ENCODE measurements around the gene PLPPR5. TPM values are rescaled to one million over a fixed set of nuclear protein-coding genes. Genes with fewer than 3 reads are reported as not detected.

PLPPR5 gene
- total RNA-seq, 1 experiment from 2014 or later = not detected

DNA sequence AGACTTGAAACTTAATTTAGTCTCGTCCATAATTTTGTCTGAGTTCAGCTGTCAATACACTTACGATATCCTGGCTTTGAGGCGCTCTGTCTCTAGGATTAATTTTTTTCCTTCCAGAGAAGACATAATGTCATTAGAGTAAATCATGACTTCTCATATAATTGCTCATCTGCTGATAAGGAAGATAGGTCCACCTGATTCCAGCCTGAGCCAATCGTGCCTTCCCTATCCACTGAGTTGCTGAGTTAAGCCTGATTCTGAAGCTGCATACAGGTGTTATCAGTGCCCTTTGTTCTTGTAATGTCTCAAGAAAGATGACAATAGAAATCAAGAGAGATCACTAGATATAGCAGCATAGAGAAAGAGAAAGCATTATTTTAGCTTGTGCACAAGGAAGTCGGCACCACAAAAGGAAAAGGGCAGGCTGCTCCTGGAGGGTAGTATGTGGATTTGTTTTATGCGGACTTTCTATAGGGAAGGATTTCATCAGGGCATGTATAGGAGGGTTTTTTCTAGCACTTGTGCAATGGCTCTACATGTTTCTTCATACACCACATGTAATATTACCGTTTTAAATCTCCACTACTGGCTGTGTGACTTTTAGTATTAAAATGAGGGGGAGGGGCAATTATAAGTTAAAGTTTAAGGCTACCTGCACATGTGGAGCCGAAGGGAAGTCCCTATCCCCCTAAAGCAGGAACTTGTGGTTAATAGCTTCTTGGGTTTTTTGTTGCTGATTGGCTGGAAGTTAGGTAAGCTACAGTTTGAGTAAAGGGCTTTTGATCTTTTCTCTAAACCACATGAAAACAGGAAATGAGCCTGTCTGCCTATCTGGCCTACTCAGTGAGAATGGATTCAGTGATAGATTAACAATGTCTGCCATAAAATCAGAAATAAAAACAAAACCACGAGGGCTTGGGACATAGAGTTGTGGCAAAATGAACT is 133.4 kb downstream of the PLPPR5 start:
- Mint-ChIP-seq H3K27ac (ENCODE audit: unreplicated experiment) (no peak overlapping the region), H3K27me3 (ENCODE audit: insufficient read depth, unreplicated experiment) (no peaks in the 10 kb centered on the region), H3K9me3 (ENCODE audit: unreplicated experiment) (peaks cover 10% of the 10 kb centered on the region), H3K4me1 (ENCODE audit: low read depth, unreplicated experiment) (peaks cover 9% of the 10 kb centered on the region), H3K36me3 (ENCODE audit: insufficient read depth, unreplicated experiment) (no peaks in the 10 kb centered on the region), H3K4me3 (ENCODE audit: unreplicated experiment) (no peak overlapping the region)
- POLR2A ChIA-PET = no interaction called here
- H3K4me3 ChIP-seq (ENCODE audit: low read depth, low read length) = no peak overlapping the region
- H3K9me3 ChIP-seq = no peaks in the 10 kb centered on the region
- no TSS peak for BruUV-seq (replicated peaks)
- peaks cover 4% of the 10 kb centered on the region; the same call in 1 of the 2 replicates for H3K4me1 ChIP-seq
- no peaks in the 10 kb centered on the region for H3K27me3 ChIP-seq (replicated peaks; ENCODE audit: control insufficient read depth, insufficient read depth, low read length)
- no peak for TF ChIP-seq CTCF (IDR thresholded peaks at IDR 0.05; ENCODE audit: insufficient read depth in 1 of 2, low read depth in 1 of 2, low read length in 1 of 2, severe bottlenecking in 1 of 2, unreplicated experiment in 1 of 2)
- no peaks in the 10 kb centered on the region for H3K36me3 ChIP-seq (ENCODE audit: control insufficient read depth, insufficient read depth, low read length)
- intact Hi-C loops (cut with micrococcal nuclease; ENCODE audit: unreplicated experiment) = no loop called here
- DNase-seq = no peak
- CTCF ChIA-PET = no interaction called here

GRCh38 chr1:98865796-98866195 is 138.9 kb downstream of the PLPPR5 start:
- Histone ChIP-seq H3K4me3 (ENCODE audit: low read depth, low read length) (no peak overlapping the region), H3K9me3 (no peaks in the 10 kb centered on the region), H3K27me3 (replicated peaks; ENCODE audit: control insufficient read depth, insufficient read depth, low read length) (no peaks in the 10 kb centered on the region), H3K4me1 (no peaks in the 10 kb centered on the region), H3K36me3 (ENCODE audit: control insufficient read depth, insufficient read depth, low read length) (no peaks in the 10 kb centered on the region)
- intact Hi-C loops (cut with micrococcal nuclease; ENCODE audit: unreplicated experiment) = no loop called here
- DNase-seq = no peak
- no TSS peak for BruUV-seq (replicated peaks)
- no peak for TF ChIP-seq CTCF (IDR thresholded peaks at IDR 0.05; ENCODE audit: insufficient read depth in 1 of 2, low read depth in 1 of 2, low read length in 1 of 2, severe bottlenecking in 1 of 2, unreplicated experiment in 1 of 2)
- no peaks in the 10 kb centered on the region for H3K4me1 Mint-ChIP-seq (ENCODE audit: low read depth, unreplicated experiment)
- no peak overlapping the region for H3K27ac Mint-ChIP-seq (ENCODE audit: unreplicated experiment)
- POLR2A ChIA-PET = no interaction called here
- no peaks in the 10 kb centered on the region for H3K36me3 Mint-ChIP-seq (ENCODE audit: insufficient read depth, unreplicated experiment)
- H3K4me3 Mint-ChIP-seq (ENCODE audit: unreplicated experiment) = no peak overlapping the region
- peaks cover 10% of the 10 kb centered on the region for H3K9me3 Mint-ChIP-seq (ENCODE audit: unreplicated experiment)
- CTCF ChIA-PET = no interaction called here
- H3K27me3 Mint-ChIP-seq (ENCODE audit: insufficient read depth, unreplicated experiment) = no peaks in the 10 kb centered on the region

GRCh38 chr1:98860329-98860728 is 144.3 kb downstream of the PLPPR5 start:
- BruUV-seq (replicated peaks) = no TSS peak
- ChIA-PET CTCF (no interaction called here), POLR2A (no interaction called here)
- no peak for DNase-seq
- no peaks in the 10 kb centered on the region for H3K27me3 ChIP-seq (replicated peaks; ENCODE audit: control insufficient read depth, insufficient read depth, low read length)
- Mint-ChIP-seq H3K9me3 (ENCODE audit: unreplicated experiment) (no peaks in the 10 kb centered on the region), H3K4me3 (ENCODE audit: unreplicated experiment) (no peak overlapping the region), H3K27me3 (ENCODE audit: insufficient read depth, unreplicated experiment) (no peaks in the 10 kb centered on the region), H3K27ac (ENCODE audit: unreplicated experiment) (no peak overlapping the region), H3K36me3 (ENCODE audit: insufficient read depth, unreplicated experiment) (no peaks in the 10 kb centered on the region), H3K4me1 (ENCODE audit: low read depth, unreplicated experiment) (no peaks in the 10 kb centered on the region)
- intact Hi-C loops (cut with micrococcal nuclease; ENCODE audit: unreplicated experiment) = no loop called here
- TF ChIP-seq CTCF (IDR thresholded peaks at IDR 0.05; ENCODE audit: insufficient read depth in 1 of 2, low read depth in 1 of 2, low read length in 1 of 2, severe bottlenecking in 1 of 2, unreplicated experiment in 1 of 2) = no peak
- no peak overlapping the region for H3K4me3 ChIP-seq (ENCODE audit: low read depth, low read length)
- H3K4me1 ChIP-seq = no peaks in the 10 kb centered on the region
- H3K9me3 ChIP-seq = no peaks in the 10 kb centered on the region
- no peaks in the 10 kb centered on the region for H3K36me3 ChIP-seq (ENCODE audit: control insufficient read depth, insufficient read depth, low read length)

Measured in Caco-2 (cell line).